HG03460 (cell line): ENCODE data around the gene VCPKMT.

Experiments used
- ATAC-seq: cut with Tn5 transposase; IDR thresholded peaks from one replicate; pipeline ENCODE4 v1.9.1; 2021; ENCODE audit not compliant: unreplicated experiment

VCPKMT gene

DNA sequence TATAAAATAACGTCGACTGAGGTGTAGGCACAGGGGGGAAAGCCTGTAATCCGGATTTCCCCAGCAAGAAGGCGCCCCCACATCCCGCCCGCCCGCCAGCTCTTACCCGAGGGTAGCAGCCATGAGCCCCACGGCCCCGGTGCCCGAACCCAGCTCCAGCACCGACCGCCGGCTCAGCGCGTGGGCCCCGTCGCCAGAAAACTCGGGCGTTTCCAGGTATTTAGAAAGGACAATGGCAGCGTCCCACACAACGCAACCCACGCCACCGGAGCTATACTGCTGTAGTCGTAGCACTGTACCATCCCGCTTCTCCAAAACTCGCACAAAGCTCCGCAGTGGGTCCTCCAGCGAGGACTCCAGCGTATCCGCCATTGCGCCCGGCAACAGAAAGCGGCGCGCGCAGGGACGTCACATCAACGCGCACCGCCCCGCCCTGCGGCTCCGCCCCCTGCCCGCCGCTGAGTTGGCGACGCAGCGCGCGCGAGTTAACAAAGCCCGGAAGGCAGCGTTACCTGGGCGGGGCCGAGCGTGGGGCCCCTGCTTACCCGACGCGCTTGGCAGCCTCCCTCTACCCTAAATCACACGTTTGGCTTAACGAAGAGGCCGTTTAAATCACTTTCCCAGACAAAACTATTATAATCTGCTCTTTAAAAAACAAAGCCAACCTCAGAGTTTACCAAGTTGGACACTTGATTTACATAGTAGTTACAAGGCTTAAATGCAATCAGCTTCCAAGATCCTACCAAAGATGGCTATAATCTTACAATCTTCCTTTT, at the start of gene VCPKMT:
TSS of gene VCPKMT (minus strand) at position 392 of the 776 bp plus-strand sequence. CDS start at position 372, 20 bp downstream.
- peak; percentile 97 for ATAC-seq

DNA sequence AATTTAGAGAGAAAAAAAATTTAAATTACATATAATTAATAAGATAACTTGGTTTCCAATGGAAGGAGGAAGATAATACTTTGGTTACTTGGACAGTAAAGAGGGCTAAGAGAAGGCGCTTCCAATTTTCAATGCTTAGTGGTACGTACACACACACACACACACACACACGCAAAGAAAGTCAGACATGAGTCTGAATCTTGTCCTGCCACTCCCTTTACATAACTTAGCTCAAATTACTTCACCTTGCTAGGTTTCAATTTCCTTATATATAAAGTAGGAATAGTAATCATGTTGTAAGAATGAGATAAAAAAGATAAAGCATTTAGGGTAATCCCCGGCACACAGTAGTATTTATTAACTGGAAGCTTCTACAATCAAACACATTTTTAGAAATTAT, 39.7 kb upstream of the VCPKMT start:
- no peak for ATAC-seq

DNA sequence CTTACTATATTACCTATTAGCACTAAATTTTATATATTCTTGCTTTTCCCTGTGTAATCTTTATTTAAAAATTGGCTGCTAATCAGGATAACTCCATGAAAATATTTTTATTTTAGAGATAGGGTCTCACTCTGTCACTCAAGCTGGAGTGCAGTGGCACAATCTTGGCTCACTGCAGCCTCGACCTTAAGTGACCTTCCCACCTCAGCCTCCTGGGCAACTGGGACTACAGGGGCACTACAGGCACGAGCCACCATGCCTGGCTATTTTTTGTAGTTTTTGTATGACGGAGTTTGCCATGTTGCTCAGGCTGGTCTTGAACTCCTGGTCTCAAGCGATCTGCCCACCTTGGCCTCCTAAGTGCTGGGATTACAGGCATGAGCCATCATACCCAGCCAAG, 32.4 kb upstream of the VCPKMT start:
- no peak for ATAC-seq

DNA sequence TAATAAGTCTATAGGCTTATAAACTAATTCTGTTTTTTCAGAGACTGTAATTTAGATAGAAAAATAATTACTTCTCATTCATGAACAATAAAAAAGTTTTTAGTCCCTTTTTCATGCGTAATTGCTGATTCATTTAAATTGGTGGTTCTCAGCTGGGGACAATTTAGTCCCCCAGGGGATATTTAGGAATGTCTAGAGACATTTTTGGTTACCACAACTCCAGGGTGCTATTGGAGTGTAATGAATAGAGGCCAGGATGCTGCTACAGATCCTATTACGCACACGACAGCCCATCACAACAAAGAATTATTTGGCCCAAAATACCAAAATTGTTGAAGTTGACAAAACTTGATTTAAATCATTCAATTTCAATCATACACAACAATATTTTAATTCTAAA, 22.8 kb upstream of the VCPKMT start:
- no peak for ATAC-seq

DNA sequence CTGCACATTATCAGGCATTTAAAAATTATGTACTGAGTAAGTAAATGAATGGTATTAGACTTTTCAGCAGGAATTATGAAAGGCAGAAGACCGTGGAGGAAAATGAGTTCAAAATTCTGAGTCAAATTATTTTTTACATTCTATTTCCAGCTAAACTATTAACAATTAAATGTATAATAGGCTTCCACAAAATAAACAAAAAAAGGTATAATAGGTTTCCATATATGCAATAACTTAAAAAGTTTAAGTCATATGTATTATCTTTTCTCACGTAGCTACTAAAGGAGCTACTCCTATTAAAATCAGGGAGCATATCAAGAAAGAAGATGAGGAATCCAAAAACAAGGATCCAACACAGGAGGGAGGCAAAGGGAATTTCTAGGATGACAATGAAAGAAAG, 11.4 kb upstream of the VCPKMT start:
- no peak for ATAC-seq

DNA sequence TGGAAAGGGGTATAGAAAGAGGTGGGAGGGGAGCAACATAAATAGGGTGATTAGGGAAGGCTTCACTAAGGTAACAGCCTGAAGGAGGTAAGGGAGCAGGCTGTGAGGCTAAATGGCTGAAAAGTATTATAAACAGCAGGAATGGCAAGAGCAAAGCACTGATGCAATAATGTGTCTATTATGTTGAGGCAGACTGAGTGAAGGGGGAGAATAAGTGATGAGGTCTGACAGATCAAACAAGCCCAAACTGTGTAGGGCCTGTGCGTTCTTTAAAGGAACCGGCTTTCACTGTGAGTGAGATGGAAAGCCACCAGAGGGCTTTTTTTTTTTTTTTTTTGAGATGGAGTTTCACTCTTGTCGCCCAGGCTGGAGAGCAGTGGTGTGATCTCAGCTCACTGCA, 6.7 kb upstream of the VCPKMT start:
- ATAC-seq: no peak

DNA sequence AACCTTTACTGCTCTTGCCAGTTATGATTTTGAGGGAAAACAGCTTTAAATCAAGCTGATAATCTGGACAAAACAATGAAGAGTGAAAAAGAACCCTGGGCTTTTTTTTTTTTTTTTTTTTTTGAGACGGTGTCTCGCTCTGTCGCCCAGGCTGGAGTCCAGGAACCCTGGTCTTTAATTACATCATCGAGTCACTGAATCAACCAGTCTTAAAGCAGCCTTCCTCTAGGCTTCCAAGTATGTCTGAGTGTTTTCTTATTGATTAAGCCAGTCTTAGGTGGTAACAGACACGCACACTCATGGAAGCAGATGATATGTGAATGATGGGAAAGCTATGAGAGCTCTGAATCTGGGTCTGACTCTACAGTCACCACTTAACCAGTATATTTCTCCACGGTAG, 5.9 kb upstream of the VCPKMT start:
- no peak for ATAC-seq

DNA sequence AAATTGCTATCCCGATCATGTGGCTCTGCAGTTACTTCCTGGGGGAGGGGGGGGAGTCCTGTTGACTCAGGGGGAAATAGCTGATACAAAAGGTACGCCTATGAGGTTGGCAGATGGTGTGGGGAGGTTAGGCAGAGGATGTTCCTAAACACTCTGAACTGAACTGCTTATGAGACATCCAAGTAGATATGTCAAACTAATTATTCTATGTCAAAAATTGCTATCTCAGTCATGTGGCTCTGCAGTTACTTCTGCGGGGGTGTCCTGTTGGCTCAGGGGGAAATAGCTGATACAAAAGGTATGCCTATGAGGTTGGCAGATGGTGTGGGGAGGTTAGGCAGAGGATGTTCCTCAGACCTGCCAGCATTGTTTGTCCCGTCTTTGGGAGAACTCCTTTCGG, 5.1 kb upstream of the VCPKMT start:
- no peak for ATAC-seq

DNA sequence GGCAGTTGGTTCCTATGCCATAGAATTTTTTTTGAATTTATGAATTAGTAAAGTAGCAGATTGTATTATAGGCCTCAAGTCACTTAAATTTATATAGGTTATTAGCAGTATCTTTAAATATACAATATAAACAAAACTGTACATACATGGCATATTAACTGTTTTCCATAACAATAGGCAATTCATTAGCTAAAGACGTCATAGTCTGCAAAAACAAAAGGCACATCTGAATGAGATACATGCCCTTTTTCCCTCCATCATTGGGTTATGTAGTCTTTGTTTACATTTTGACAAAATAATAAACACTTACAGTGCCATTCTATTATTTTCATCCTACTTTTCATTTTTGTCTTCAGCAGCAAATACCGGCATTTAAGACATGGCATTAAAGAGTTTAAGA, 1.1 kb upstream of the VCPKMT start:
- ATAC-seq: no peak

DNA sequence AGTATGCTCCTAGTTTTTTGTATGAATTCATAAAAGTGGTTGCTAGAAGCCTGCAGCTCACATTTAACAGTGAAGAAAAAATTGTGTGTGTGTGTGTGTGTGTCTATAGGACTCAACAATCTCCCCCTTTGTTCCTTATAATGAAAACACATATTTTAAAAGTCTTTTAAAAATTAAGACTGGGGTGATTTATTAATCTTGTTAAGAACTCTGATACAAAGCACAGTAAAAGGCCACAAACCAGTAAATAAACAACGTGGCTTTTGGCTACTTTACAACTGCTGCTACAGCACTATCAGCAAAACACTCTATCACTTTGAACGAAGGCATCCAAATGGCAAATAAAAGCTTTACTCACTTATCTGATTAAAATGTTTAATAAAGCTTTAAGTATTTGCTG, 594 bp upstream of the VCPKMT start:
- no peak for ATAC-seq

DNA sequence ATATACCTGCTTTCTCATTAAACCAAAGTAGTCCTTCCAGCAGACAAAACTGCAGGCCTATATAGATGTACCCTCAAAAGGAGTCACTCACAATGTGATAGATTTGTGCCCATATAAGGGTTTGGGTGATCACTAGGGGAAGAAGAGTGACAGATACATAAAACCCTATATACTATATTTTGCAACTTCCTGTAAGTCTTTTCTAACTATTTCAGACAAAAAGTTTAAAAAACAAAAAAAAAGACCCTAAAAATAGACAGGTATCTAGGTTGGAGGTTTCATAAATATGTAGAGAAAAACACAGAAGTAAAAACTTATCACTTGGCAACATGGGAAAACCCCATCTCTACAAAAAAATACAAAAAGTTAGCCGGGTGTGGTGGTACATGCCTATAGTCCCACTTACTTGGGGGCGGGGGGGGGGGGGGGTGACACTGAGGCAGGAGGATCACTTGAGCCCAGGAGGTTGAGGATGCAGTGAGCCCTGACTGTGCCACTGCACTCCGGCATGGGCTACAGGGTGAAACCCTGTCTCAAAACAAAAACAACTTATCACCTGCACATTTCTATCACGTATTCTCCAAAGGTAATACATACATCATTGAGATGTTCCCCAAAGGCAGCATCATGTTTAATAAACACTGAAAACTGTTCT, 2.9 kb downstream of the VCPKMT start:
- no peak for ATAC-seq

DNA sequence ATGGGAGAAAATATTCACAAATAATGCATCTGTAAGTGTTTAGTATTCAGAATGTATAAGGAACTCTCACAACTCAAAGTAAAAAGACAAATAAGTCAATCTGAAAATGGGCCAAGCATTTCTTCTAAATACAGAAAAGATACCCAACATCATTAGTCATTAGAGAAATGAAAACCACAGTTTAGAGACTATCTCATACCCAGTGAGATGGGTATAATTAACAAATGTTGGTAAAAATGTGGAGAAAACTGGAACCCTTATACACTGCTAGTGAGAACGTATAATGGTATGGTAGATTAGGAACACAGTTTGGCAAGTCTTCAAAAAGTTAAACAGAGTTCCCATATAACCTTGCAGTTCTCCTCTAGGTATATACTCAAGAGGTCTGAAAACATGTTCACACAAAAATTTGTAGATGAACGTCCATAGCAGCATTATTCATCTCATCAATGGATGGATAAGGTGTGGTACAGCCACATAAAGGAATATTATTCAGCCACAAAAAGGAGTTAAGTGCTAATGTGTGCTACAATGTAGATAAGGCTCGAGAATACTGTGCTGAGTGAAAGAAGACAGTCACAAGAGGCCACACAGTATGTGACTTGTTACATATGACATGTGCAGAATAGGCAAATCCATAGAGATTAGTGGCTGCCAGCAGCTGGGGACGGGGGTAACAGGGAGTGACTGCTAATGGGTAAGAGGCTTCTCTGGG, 5.9 kb downstream of the VCPKMT start:
- ATAC-seq: no peak

DNA sequence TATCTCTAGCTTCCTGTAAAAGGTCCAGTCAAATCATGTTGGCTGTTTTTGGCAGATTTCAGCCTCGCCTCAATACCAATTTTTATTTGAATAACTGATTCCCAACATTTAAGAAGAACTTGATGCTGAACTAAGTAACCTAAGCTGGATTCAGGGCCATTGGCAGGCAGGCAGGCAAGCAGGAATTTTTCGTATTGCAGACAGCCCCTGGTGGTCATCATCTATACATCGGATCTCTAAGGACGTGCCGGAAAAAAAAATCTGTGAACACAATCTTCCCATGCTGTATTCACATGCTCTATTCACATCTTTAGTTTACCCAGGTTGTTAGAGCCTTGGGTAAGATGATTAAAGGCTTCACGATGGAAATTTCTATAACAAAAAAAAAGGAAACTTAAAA, 7.0 kb downstream of the VCPKMT start:
- no peak for ATAC-seq

DNA sequence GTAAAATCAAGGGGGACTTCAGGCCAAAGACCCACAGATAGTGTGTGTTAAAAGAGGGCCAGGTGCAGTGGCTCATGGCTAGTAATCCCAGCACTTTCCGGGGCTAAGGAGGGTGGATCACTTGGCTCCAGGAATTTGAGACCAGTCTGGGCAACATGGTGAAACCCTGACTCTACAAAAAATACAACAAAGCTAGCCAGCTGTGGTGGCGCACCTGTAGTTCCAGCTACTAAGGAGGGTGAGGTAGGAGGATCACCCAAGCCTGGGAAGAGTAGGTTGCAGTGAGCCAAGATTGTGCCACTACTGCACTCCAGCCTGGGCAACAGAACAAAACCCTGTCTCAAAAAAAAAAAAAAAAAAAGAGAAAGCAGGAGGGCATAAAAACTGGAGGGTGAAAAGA, 8.5 kb downstream of the VCPKMT start:
- ATAC-seq: no peak

DNA sequence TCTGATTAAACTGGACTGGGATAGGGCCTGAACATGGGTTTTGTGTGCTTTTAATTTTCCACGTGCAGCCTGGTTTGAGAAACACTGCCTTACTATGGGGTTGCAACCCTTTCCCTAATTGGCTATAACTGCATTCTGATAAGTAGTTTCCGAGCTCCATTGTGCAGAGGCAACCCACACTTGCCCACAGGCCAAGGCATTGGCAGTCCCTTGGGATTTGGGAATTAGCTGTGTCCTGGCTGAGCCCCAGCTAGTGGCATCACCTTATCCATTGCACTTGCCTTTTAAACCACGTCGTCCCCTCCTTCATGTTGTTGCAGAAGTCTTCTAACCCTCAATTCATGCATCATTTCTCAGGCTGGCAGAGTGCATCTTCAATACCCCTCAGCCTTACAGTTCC, 10.2 kb downstream of the VCPKMT start:
- ATAC-seq: no peak

DNA sequence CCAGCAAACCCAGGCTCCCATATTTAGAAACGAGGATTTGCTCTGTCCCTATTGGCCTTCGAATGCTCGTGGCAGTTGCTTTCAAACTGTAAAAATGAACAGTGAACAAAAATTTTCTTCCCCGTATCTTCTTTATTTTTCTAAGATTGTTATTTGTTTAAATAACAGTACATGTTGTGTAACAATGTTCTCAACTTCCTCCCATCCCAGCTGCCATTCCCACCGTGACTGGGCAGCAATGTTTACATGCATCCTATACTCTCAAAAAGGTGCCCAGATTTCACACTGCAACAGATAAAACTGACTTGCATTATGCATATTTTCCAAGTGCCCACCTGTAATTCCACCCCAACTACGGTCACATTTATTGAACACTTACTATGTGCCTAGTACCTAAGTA, 12.8 kb downstream of the VCPKMT start:
- ATAC-seq: no peak

DNA sequence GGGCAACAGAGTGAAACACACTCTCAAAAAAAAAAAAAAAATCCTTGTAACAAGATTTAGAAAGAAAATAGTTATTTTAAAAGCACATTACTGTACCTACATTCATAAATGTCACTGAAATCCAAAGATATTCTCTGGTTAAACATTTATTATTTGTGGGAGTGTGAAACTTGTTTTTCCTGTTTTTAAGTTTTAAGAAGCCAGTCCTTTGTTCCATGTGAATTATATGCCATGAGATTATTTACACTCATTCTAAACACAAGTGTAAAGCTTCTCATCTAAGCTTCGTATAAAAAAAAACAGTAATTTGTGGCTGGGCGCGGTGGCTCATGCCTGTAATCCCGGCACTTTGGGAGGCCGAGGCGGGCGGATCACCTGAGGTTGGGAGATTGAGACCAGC, 15.0 kb downstream of the VCPKMT start:
- ATAC-seq: no peak

DNA sequence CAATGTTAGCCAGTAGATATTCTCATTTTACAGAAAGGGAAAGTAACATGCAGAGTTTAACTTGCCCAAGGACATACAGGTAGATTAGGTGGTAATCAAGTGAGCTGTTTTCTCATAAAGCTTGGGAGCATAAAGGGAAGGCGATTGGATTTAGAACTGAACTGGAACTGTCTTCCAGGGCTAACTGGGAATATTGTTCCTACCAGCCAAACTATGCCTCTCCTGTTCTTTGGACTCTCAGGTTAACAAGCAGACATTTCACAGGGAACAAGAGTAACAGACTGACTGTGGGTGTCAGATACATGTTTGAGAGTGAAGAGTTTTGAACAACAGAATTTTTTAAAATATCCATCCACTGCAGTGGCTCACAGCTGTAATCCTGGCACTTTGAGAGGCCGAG, 15.6 kb downstream of the VCPKMT start:
- no peak for ATAC-seq

DNA sequence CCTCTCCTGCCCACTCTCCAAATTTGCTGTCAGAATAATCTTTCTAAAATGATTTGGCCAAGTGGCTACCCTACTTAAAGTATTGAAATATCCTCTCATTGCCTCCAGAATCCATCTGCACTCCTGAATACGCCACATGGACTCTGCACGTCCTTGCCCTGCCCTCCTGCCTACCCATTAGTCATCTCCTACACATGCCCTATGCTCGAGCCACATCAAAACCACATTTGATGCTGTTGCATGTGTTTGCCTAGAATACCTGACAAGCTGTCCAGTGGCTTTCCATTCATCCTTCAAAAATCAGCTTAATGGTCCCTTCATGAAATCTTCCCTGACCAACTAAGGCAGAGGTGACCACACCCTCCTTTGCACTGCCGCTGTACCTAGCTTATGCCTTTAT, 17.0 kb downstream of the VCPKMT start:
- ATAC-seq: no peak

DNA sequence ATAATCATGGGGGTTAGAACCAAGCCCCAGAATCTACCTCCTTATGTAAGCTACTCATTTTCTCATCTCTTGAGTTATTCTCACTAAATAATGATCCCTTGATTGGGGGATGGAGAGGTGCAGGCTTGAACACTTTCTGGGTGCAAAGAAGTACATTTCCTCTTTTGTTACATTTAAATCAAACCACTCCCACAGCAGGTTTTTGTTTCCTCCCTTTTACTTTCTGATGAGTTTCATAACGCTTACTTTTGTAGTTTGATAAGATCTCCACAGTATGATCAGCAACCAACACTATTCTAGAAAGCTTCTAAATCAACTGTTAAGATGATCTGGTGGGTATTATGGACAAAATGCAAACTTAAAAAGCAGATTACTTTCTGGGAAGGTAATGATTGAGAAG, 20.5 kb downstream of the VCPKMT start:
- ATAC-seq: no peak

DNA sequence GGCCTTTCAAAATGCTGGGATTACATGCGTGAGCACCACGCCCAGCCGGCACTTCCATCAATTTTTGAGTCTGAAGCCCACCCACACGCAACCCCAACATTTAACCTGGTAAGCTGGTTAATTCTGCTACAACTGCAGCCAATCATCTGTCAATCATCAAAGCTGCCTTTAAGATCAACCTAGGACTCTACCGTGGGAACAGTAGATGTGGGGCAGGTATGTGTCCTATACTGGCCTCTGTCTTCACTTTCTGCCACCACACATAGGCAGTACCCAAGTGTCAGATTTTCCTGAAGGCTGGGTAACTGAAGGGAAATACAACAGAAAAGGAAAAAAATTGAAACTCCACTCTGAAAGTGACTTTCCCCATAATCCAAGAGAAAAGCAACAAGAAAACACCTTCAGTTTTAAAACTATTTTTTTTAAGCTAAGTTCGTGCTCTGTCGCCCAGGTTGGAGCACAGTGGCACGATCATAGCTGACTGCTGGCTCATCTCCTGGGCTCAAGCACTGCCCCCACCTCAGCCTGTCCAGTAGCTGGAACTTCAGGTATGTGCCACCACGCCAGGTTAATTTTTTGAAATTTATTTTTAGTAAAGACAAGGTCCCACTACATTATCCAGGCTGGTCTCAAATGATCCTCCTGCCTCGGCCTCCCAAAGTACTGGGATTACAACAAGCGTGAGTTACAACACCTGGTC, 22.2 kb downstream of the VCPKMT start:
- ATAC-seq: no peak

DNA sequence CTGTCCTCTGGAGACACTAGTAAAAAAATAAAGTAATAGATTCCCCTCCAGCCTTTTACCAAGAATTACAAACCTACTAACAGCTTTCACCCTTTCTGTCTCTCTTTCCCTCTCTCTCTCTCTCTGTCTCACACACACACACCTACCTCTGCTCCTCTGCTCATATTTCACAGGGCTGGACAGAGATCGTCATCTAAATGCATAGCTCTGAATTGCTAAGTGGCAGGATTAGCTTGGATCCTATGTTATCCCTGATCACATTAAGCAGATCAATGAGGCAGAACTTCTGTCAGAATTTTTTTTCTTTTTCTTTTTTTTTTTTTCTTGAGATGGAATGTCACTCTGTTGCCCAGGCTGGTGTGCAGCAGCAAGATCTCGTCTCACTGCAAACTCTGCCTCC, 22.9 kb downstream of the VCPKMT start:
- ATAC-seq: no peak
